GM19099 (cell line): Measurements from ENCODE around the gene CNMD.

Experiments used
- POLR2A ChIP-seq: IDR thresholded peaks from 3 replicates; pipeline ENCODE4 v1.6.1; 2011; ENCODE audit warnings: low read depth; ENCODE audit not compliant: insufficient read length; ENCODE audit errors: extremely low read depth

The CNMD gene

DNA sequence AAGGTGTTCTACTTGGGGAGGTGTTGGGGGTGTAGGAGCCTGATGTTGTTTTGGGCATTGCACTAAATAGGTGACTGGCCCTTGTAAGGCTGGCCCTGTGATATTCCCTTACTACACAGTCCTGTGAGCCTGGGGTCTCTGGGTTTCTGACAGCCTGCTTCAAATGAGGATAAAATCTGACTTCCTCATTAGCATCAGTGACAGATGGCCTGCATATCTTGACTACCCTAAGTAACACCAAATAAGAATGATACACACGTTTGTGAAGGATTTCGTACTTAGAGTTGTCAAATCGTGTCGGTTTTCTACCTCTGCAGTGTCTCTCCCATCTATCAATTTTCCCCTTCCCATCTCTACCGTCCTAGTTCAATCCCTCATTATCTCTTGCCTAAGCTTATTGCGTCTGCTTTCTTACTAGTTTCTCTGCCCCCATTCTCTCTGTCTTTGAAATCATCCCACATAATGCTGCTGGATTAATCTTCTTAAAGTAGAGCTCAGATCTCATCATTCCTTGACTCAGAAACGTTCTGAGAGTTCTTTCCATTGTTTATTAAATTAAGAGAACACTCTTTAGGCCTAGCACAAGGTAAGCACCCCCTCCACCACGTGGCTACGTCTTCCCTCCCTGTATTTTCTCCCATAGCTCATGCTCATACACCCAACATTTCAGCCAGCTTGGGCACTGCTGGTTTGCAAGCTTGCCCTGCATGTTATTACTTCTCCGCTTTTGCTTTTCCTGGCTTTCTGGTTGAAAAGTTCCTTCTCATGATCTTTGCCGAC, 26.2 kb upstream of the CNMD start:
- TF ChIP-seq POLR2A, result no peak

DNA sequence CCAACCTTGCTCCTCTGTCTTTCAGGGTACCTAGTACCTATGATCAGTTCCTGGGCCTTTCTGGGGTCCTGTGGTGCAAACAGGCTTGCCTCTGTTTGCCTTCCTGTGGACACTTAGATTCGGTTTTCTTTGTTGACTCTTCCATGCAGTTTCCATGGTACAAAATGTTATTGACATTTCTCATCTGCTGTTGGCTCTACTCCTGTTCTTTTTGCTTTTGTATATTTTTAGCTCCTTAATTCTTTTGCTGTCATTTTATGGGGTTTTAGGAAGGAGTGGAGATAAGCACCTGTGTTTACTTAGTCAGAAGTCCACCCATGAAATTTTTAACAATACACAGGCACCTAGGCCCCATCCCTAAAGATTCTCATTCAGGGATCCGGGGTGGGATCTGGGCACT, 20.5 kb upstream of the CNMD start:
- no peak for TF ChIP-seq POLR2A

DNA sequence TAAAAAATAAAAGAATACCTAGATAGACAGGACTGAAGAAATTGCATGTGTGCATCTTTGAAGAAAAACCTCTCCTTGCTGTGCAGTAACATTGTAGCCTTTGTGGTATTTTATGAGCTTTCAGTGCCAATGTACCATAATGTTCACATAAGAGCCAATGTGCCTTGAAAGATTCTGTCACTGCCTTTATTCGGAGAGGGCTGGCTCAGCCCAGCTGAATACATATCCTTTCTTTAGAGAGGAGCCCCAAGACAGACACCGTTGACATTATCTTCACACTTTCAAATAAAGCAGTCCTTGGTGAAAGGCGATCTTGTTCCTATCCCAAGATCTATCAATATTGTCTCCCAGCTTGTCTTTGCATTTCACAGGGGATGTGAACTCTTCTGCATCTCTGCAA, 18.5 kb upstream of the CNMD start:
- no peak for TF ChIP-seq POLR2A

DNA sequence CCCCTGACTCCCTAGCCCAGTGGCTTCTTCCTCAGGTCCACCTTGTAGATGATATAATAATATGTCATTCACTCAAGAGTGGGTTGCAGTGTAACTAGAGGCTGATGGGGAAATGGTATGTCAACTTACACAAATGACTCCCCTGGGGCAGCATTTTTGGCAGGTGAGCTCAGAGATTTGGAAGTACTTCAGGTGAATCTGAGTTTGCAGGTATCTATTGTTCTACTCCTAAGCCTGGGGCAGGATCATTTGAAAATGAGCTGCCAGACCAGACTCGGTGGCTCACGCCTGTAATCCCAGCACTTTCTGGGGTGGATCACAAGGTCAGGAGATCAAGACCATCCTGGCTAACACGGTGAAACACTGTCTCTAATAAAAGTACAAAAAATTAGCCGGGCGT, 11.6 kb upstream of the CNMD start:
- TF ChIP-seq POLR2A, result no peak

DNA sequence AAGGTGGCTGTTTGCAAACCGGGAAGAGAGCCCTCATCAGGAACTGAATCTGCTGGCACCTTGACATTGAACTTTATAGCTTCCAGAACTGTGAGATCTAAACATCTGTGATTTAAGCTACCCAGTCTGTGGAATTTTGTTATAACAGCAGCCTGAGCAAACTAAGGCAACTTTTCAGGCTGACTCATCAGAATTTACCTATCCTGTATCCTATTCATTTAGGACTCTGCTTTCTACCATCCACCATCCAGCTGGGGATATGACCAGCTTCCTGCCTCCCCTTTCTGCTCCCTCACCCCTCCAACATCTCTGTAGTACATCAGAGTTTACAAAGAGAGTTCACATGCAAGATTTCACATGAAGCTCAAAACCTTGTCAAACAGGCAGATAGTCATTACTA, 11.1 kb upstream of the CNMD start:
- no peak for TF ChIP-seq POLR2A

DNA sequence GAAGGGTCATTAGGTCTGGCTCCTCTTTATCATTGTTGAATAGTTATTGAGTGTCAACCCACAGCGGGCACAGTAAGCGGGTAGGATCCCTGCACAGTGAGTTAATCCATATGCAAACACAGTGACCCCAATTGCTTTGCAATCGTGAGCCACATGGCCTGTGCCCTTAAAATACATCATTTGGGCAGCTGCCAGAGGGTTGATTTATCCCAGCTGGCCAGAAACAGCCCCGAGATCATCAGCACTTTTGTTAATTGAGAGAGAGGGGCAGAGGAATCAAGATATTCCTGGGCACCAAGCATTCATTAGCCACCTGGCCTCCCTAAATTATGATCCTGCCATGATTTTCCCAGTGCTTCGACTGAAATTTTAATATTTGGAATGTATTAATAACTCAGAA, 9.8 kb upstream of the CNMD start:
- no peak for TF ChIP-seq POLR2A

DNA sequence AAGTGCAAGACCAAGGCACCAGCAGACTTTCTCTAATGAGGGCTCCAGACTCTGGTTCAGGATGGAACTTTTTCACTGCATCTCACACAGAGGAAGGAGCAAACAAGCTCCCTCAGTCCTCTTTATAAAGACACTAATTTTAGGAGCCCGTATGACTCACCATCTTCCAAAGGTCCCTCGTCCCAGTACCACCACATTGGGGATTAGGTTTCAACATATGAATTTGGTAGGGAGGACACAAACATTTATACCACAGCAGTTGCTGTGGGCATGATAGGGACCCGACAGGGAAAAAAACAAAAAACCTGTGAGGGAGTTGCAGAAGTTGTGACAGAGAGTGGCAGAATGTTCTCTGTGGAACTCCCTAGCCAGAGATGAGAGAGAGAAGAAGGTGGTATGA, 6.5 kb upstream of the CNMD start:
- no peak for TF ChIP-seq POLR2A

DNA sequence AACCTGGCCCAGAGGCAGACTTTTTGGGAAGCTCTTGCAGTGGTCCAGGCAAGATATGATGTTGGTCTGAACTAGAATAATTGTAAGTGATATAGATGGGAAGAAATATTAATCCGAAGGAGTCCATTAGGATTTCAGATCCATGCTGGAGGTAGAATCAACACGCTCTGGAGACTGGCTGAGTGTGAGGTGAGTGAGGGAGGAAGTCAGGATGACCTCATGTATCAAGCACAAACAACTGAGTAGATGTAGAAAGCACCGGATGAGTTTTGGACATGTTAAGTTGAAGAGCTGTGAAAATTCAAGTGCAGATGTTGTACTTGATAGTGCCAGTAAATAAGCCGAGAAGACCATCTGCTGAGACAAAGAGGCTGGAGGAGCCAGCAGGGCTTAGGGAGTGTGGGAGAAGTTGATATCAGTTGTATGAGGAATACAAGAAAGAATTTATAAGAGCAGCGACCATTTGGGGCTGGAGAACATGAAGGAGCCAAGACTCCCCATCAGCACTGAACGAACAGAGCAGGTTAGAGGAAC, 5.3 kb upstream of the CNMD start:
- TF ChIP-seq POLR2A, result no peak

DNA sequence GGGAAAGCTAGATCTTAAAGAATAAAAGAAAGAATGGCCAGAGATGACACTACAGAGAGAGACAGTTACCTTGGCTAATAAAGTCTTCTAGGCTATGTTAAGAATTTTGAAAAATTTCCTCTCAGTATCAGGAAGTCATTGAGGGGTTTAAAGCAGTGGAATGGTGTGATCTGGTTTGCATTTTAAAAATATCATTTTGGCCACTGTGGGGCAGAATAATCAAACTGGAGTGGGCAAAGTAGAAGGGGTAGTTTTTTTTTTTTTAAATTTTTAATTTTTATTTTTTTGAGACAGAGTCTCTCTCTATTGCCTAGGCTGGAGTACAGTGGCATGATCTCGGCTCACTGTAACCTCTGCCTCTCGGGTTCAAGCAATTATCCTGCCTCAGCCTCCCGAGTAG, 4.4 kb upstream of the CNMD start:
- no peak for TF ChIP-seq POLR2A

DNA sequence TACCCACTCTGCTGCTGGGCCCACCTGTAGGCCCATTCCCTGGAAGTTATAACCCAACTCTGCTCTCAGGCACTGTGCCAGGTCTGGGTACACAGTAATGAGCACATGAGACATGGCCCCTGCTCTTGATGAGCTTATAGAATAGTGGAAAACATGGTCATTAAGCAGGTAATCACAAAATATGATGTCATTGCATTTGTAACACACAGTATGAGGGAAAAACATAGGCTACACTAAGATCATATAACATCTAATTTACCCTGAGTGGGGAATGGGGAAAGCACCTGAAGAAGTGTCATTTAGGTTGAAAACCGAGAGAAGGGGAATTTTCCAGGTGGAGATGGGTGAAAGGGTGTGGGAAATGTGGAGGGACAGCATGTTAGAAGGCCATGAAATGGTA, 3.9 kb upstream of the CNMD start:
- no peak for TF ChIP-seq POLR2A

DNA sequence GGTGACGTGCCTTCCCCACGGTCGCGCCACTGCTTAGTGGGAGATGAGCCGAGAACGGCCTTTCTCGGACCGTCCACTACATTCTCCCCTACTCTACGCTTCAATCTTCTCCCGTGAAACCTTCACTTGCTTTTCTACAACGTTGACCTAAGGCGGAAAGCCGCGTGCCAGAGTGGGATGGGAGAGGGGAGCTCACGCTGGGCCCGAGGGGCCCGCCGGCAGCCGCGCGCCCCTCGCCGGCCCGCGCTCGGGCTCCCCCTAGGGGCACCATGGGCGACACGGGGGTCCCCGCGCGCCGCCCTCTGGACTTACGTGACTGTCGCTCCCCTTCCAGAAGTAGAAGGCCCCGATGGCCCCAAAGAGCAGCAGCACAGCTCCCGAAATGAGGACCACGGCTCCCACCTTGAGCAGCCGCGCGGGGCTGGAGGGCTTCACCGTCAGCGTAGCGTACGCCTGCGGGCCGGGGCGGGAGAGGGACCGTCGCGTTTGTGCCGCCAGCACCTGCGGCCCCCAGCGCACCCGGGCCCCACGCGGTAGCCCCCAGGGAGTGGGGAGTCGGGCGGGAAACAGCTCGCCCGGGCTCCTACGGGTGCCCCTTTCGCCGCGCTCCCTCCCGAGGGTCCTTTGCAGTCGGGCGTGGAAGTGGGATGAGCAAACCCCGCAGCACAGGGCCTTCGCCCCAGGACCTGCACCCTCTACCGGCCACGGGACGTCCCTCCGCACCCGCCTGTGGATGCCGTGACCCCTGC, 727 bp downstream of the CNMD start:
- TF ChIP-seq POLR2A, result no peak

DNA sequence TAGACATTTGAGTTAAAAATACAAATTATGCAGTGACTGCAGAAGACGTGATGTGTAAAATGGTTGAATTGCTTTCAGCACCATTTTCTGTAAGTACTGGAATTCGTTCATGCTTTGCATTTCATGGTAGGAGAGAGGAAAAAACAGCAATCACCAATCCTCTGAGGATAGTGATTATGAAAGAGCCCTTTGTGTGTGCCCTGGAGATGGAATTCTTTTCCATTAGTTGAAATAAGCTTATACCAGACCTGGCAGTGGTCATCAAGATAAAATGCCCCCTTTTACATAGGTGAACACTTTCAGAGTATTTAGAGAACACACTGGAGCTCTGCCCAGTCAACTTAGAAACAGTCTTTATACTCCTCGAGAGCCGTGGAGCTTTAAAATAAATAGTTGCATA, 1.7 kb downstream of the CNMD start:
- TF ChIP-seq POLR2A, result no peak

DNA sequence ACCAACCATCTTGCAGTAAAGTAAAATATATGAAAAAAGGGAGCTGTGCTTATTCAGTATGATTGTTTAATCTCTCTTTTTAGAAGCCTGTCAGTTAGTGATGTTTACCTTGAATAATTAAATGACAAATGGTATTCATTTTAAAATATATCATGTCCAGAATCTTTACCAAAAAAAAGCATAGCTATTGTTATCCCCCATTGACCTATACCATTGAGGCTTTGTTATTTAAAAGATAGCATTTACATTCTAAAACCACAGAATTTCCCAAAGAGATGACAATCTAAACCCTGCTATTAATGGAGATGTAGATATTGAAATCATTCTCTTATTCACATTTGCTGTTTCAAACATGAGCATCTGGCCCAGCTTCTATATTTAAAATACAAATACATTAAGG, 2.2 kb downstream of the CNMD start:
- TF ChIP-seq POLR2A, result no peak

DNA sequence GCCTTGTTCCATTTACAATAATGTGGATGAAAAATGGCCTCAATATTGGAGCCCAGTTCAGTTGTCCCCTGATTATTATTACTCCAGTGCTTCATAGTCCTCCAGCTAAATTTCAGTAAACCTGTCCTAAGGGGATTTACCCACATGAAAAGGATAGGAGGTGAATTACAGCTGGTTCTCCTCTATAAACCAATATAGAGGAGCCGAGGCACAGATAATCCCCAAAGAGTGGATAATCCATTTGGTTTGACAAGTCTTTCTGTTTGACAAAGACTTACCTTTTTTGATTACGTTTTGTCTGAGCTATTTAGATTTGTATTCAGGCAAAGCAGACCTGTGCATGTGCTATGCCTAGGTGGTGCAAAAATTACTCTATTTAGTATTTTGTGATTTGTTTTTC, 2.7 kb downstream of the CNMD start:
- TF ChIP-seq POLR2A, result no peak

DNA sequence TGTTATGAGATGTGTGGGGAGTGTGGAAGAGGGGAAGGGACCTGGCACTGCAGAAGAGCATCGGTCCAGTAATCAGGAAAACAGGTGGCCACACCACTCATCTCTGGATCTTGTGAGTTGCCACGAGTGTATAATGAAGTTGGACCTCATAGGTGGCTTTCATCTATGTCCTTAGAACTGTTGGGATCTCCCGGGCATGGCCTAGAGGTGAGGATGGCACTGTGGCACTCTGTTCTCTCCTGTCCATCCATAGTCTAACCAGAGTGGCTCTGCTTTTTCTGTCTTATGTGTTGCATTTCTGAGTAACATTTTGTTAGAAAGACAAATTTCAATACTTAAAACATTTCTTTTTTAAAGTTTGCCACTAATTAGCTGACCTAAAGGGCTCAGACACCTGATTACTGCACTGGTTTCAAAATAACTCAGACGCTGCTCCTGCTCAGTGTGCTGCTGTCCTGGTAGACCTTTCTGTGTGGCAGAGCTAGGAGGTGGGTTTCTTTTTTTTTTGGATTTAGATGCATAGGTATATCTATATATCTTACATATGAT, 5.5 kb downstream of the CNMD start:
- TF ChIP-seq POLR2A, result no peak

DNA sequence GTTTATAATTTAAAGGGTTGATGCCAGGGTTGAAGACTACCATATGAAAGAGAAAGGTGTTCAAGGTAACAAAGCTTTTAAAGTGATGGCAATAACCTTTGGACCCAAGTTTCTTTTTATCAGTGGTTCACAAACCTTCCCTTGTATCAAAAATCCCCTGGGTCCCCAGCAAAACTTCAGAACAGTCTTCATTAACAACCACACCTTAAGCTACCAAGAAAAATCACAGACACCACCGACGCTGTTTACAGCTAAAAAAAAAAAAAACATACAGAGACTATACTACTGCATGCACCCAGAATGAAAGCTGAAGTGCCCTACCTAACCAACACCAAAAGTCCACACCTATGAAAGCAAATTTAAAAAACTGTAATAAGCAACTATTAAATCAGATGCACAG, 13.4 kb downstream of the CNMD start:
- TF ChIP-seq POLR2A, result no peak
